ENCODE results near the gene KLF4.

KLF4 gene

DNA sequence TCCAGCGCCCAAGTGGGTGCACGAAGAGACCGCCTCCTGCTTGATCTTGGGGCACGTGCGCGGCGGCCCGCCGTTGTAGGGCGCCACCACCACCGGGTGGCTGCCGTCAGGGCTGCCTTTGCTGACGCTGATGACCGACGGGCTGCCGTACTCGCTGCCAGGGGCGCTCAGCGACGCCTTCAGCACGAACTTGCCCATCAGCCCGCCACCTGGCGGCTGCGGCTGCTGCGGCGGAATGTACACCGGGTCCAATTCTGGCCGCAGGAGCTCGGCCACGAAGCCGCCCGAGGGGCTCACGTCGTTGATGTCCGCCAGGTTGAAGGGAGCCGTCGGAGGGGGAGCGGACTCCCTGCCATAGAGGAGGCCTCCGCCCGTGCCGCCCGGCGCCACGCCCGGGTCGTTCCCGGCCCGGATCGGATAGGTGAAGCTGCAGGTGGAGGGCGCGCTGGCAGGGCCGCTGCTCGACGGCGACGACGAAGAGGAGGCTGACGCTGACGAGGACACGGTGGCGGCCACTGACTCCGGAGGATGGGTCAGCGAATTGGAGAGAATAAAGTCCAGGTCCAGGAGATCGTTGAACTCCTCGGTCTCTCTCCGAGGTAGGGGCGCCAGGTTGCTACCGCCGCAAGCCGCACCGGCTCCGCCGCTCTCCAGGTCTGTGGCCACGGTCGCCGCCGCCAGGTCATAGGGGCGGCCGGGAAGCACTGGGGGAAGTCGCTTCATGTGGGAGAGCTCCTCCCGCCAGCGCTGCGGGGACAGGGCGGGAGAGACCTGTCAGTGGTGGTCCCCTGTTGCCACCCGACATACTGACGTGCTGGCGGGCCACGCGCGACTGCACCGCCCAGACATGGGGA, 1.8 kb downstream of the KLF4 start:
- no peak for DNase-seq (ENCODE audit: low read depth)
- H3K4me3 ChIP-seq (ENCODE audit: low read depth, low read length): no peak overlapping the region

DNA sequence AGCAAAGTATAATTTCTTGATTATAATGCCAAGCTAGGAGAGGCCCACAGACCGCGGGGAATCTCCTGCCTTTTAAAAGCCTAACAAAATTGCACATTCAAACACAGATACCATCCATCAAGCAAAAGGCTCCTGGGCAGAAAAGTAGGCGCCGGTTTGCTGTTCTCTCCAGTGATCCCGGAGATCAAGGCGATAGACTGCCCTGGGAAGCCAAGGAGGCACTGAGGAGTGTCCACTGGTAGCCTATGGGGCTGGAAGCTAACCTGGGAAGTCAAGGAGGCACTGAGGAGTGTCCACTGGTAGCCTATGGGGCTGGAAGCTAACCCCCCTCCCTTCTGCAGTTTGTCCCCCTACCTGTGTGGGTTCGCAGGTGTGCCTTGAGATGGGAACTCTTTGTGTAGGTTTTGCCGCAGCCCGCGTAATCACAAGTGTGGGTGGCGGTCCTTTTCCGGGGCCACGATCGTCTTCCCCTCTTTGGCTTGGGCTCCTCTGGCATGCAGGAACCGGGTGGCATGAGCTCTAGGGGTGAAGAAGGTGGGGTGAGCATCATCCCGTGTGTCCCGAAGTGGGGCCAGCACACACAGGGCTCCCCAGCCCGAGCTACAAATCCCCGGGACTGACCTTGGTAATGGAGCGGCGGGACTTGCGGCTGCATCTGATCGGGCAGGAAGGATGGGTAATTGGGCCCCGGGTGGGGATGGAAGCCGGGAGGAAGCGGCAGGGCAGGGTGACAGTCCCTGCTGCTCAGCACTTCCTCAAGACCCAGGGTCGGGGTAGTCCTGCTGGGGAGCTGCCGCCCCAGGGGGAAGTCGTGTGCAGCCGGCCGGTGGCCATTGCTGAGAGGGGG, 2.7 kb downstream of the KLF4 start:
- no peak overlapping the region for H3K4me3 ChIP-seq (ENCODE audit: low read depth, low read length)

More for the DNA sequence above, 1.8 kb downstream of the KLF4 start:
- TF ChIP-seq, protein P1, sequence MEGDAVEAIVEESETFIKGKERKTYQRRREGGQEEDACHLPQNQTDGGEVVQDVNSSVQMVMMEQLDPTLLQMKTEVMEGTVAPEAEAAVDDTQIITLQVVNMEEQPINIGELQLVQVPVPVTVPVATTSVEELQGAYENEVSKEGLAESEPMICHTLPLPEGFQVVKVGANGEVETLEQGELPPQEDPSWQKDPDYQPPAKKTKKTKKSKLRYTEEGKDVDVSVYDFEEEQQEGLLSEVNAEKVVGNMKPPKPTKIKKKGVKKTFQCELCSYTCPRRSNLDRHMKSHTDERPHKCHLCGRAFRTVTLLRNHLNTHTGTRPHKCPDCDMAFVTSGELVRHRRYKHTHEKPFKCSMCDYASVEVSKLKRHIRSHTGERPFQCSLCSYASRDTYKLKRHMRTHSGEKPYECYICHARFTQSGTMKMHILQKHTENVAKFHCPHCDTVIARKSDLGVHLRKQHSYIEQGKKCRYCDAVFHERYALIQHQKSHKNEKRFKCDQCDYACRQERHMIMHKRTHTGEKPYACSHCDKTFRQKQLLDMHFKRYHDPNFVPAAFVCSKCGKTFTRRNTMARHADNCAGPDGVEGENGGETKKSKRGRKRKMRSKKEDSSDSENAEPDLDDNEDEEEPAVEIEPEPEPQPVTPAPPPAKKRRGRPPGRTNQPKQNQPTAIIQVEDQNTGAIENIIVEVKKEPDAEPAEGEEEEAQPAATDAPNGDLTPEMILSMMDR (IDR thresholded peaks at IDR 0.05; ENCODE audit: low read depth, low read length, missing control alignments): peak; percentile 47

DNA sequence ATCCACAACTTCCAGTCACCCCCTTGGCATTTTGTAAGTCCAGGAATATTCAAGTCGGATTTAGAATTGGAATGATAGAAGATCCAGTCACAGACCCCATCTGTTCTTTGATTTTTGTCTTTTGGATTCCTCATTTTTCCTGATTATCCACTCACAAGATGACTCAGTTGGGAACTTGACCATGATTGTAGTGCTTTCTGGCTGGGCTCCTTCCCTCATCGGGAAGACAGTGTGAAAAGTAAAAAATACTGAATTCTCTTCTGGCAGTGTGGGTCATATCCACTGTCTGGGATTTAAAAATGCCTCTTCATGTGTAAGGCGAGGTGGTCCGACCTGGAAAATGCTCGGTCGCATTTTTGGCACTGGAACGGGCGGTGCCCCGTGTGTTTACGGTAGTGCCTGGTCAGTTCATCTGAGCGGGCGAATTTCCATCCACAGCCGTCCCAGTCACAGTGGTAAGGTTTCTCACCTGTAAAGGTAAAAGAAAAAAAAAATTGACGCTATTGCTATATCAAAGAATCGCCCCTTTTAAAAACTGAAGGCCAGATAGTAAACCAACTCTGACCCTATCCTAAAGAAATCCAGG, 4.0 kb downstream of the KLF4 start:
- TF ChIP-seq, protein P1 (IDR thresholded peaks at IDR 0.05; ENCODE audit: low read depth, low read length, missing control alignments): no peak
- no peak overlapping the region for H3K4me3 ChIP-seq (ENCODE audit: low read depth, low read length)
- DNase-seq (ENCODE audit: low read depth): no peak

More for the DNA sequence above, 2.7 kb downstream of the KLF4 start:
- no peak for DNase-seq (ENCODE audit: low read depth)
- TF ChIP-seq, protein P1 (IDR thresholded peaks at IDR 0.05; ENCODE audit: low read depth, low read length, missing control alignments): no peak

DNA sequence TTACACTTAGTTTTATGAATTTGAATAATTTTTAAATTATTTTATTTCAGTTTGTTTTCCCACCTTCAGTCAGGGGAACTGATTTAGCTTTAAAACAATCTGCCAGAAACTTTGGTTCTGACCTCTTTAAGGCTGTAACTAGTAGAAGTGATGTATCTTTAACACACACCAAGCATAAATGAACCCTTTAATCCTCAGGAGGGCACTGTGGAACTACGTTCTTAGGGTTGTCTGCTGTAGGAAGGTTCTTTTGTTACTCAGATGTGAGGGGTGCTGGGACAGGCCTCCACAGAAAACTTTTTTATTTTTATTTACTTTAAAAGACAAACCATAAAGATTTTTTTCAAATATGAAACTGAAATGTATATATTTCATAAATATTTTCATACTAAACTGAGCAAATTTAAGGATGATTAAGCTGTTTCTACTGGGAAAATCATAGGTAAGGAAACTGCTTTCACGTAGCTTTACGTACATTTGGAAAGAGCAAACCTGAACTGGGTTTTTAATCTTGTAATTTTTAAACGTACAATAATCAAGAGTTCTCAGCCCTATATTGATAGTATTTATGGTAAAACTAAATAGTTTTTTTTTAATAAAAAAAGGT, 5.3 kb downstream of the KLF4 start:
- no peak overlapping the region for H3K4me3 ChIP-seq (ENCODE audit: low read depth, low read length)
- DNase-seq (ENCODE audit: low read depth): peak; percentile 16

DNA sequence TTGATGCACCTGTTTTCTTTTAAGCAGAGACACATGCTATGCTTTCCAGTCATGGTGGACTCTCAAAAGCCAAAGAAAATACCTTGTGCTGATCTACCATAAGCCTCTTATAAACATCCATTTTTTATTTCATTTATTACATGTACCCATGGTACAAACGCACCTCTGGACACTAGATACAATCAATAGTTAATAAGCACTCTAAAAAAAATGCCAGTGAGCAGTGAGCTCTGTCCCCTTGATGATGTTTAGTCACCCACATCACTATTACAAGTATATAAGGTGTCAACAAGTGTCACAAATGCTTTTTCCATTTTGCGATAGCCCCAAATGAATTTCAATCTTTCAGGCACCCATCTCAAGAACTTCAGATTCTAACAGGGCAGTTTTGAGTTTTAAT, 5.9 kb downstream of the KLF4 start:
- TF ChIP-seq, protein P1 (IDR thresholded peaks at IDR 0.05; ENCODE audit: low read depth, low read length, missing control alignments): no peak
- H3K4me3 ChIP-seq (ENCODE audit: low read depth, low read length): no peak overlapping the region
- no peak for DNase-seq (ENCODE audit: low read depth)

More for the DNA sequence above, 5.3 kb downstream of the KLF4 start:
- TF ChIP-seq, protein P1 (IDR thresholded peaks at IDR 0.05; ENCODE audit: low read depth, low read length, missing control alignments): peak; percentile 32

DNA sequence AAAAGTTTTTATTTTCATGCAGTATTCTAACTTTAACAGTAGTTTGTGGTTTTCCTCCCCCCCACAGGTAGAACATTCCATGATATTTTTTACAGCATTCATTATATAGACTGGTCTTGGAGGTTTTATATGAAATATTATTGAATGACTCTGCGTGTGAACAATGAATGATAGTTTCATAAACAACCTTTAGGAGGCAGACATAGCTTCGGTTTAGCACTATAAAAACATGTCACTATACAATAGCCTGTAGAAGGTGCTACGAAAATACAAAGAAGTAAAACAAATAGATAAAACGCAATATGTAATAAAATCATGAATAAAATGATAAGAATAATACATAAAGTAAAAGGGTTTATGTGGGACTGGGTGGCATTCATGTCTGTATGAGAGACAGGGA, 8.5 kb downstream of the KLF4 start:
- H3K4me3 ChIP-seq (ENCODE audit: low read depth, low read length): no peak overlapping the region
- no peak for DNase-seq (ENCODE audit: low read depth)

More for the DNA sequence above, 8.5 kb downstream of the KLF4 start:
- TF ChIP-seq, protein P1 (IDR thresholded peaks at IDR 0.05; ENCODE audit: low read depth, low read length, missing control alignments): no peak
